ENCODE data around the gene BST1. TPM values are rescaled to one million over a fixed set of nuclear protein-coding genes. Genes with fewer than 3 reads are reported as not detected.

BST1 gene
- total RNA-seq, 2 experiments from 2014 or later: 0.40 to 0.95 TPM

DNA sequence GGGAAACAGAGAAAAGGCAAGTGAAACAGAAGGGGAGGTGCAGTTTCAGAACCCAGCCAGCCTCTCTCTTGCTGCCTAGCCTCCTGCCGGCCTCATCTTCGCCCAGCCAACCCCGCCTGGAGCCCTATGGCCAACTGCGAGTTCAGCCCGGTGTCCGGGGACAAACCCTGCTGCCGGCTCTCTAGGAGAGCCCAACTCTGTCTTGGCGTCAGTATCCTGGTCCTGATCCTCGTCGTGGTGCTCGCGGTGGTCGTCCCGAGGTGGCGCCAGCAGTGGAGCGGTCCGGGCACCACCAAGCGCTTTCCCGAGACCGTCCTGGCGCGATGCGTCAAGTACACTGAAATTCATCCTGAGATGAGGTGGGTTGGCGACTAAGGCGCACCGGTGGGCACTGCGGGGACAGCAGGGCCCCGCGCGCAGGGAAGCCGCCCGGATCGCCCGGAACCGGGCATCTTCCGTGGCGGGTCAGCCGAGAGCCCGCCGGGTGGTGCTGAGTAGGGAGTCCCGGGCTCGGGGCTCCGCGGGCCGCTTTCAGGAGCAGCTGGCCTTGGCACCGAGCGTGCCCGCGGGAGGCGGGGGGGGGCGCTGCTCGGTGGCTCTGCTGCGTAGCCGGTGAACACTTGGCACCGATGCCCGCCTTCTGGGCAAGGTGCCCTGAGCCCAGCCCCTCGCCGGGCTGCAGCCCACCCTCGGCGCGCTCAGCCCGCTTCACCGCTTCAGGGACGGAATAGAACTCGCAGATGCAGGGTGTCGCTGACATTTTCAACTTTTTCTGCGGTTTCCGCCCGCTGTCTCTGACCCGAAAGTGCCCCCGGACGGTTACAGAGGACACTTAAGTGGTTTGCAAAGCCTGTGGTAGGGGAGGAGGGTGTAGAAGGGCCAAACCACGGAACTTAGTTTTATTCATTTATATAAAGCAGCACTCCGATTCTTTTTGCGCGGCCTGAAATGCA lies 75.7 kb downstream of the BST1 start, which contains the start of gene CD38:
Gene CD38 (plus strand): TSS at position 40 of the 953 bp plus-strand sequence. CDS start 87 bp downstream, at position 127.
- Mint-ChIP-seq H3K4me1 (peaks cover 72% of the 10 kb centered on the region), H3K36me3 (ENCODE audit: low read depth) (peaks cover 62% of the 10 kb centered on the region), H3K27ac (peak within 1 kb of the TSS; percentile 81), H3K27me3 (peaks cover 20% of the 10 kb centered on the region), H3K4me3 (peak within 1 kb of the TSS; percentile 84), H3K9me3 (no peaks in the 10 kb centered on the region)
- POLR2A ChIA-PET: interaction anchor here (0.7 to 7.6 kb wide), 6 partner anchors 8 to 775 kb away, joined by 3 to 157 read pairs (median 24); partner anchors contain the start of gene FAM200B
- CTCF ChIA-PET: interaction anchor here (1.7 to 5.9 kb wide), 3 partner anchors 8 to 23 kb away, joined by 7 to 69 read pairs (median 11); no protein-coding TSS in a partner anchor
- DNase-seq: peak; percentile 79

DNA sequence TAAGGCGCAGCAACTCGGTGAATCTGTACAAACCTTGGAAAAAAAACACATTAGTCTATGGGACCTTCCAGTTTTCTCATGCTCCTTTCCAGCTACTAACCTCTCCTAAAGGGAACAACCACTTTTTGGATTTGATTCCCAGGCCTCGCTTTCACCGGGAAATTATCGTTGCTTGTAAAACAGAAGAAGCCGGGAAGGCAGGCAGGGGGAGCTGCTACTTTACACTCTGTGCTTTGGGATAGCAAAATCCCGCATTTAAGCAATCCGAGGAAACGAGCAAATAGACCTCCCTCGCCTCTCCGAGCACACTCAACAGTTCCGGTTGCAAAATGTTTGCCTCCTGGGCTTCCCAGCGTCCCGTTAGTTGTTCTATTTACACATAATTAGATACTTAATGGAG lies 76.4 kb downstream of the BST1 start:
- POLR2A ChIA-PET: interaction anchor here (0.7 to 7.6 kb wide), 6 partner anchors 9 to 776 kb away, joined by 3 to 157 read pairs (median 24); partner anchors contain the start of gene FAM200B
- H3K9me3 Mint-ChIP-seq: no peaks in the 10 kb centered on the region
- H3K27ac Mint-ChIP-seq: peak overlapping the region; percentile 81
- DNase-seq: no peak
- peaks cover 64% of the 10 kb centered on the region for H3K36me3 Mint-ChIP-seq (ENCODE audit: low read depth)
- peaks cover 74% of the 10 kb centered on the region for H3K4me1 Mint-ChIP-seq
- H3K27me3 Mint-ChIP-seq: peaks cover 17% of the 10 kb centered on the region
- peak overlapping the region; percentile 84 for H3K4me3 Mint-ChIP-seq
- CTCF ChIA-PET: interaction anchor here (0.7 to 5.9 kb wide), 8 partner anchors 9 to 48 kb away, joined by 3 to 69 read pairs (median 4); no protein-coding TSS in a partner anchor

DNA sequence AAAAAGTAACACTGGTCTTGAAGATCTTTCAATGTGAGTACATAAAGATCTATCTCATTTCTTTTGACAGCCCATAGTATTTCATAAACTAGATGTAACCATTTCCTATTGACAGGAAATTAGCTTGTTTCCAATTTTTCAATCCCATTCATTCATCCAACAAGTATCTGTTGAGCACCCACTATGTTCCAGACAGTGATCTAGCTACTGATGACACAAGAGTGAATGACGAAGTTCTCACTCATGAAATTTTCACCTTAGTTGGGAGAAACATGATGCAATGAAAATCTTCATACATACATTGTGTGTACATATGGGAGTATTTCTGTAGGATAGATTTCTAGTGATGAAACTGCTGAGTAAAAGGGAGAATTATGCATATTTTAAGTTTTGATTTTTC lies 76.9 kb downstream of the BST1 start:
- H3K27me3 Mint-ChIP-seq: peaks cover 15% of the 10 kb centered on the region
- no peak for DNase-seq
- CTCF ChIA-PET: interaction anchor here (0.7 to 5.9 kb wide), 9 partner anchors 9 to 176 kb away, joined by 3 to 69 read pairs (median 4); no protein-coding TSS in a partner anchor
- H3K4me3 Mint-ChIP-seq: peak overlapping the region; percentile 84
- H3K27ac Mint-ChIP-seq: peak overlapping the region; percentile 81
- H3K36me3 Mint-ChIP-seq (ENCODE audit: low read depth): peaks cover 67% of the 10 kb centered on the region
- POLR2A ChIA-PET: interaction anchor here (0.7 to 7.6 kb wide), 6 partner anchors 9 to 777 kb away, joined by 3 to 157 read pairs (median 24); partner anchors contain the start of gene FAM200B
- H3K4me1 Mint-ChIP-seq: peaks cover 73% of the 10 kb centered on the region
- no peaks in the 10 kb centered on the region for H3K9me3 Mint-ChIP-seq

DNA sequence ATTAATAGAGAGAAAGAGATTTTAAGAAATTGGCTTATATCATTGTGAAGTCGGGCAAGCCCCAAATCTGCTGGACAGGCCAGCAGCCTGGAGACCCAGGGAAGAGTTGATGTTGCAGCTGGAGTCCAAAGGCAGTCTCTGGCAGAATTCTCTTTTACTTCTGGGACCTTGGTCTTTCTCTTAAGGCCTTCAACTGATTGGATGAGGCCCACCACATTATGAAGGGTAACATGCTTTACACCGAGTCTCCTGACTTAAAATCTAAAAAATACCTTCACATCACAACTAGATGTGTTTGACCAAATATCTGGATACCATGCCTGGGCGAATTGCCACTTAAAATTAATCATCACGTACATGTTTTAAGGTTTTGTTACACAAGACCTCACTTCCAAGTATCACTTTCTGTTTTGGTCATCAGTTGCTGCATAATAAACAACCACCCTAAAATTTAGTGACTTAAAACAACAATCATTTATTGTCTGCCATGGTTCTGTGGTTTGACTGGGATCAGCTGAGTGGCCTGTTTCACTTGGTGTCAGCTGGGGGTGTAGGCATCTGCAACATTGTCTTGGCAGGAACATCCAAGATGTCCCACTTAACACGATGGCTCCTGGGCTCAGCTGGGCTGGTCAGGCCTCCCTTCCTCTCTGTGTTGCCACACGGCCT lies 78.7 kb downstream of the BST1 start:
- CTCF ChIA-PET: interaction anchor here (1.1 to 5.9 kb wide), 4 partner anchors 12 to 26 kb away, joined by 3 to 69 read pairs (median 6); no protein-coding TSS in a partner anchor
- Mint-ChIP-seq H3K9me3 (peaks cover 7% of the 10 kb centered on the region), H3K36me3 (ENCODE audit: low read depth) (peaks cover 76% of the 10 kb centered on the region), H3K4me1 (peaks cover 78% of the 10 kb centered on the region), H3K4me3 (peak overlapping the region; percentile 54), H3K27ac (peak overlapping the region; percentile 58), H3K27me3 (peaks cover 4% of the 10 kb centered on the region)
- peak; percentile 68 for DNase-seq
- POLR2A ChIA-PET: interaction anchor here (1.3 to 7.6 kb wide), 4 partner anchors 11 to 26 kb away, joined by 5 to 157 read pairs (median 23); no protein-coding TSS in a partner anchor

Other genes with a start within 250 kb of the BST1 start
- not detected for gene CC2D2A, start 233.2 kb upstream of the BST1 start, total RNA-seq
- gene FBXL5, start 47.7 kb upstream of the BST1 start, total RNA-seq: 10 to 100 TPM; 43.9 to 44.6 TPM
- 10 to 100 TPM; 15.8 to 16.0 TPM for gene FAM200B, start 21.2 kb upstream of the BST1 start, total RNA-seq
- 100 to 1,000 TPM; 128 TPM for gene CD38, start 75.3 kb downstream of the BST1 start, total RNA-seq
- gene FGFBP1, start 235.7 kb downstream of the BST1 start, total RNA-seq: not detected